Lower leg skin (tissue), 3 donors: ENCODE data around the gene USP31.

Experiments used
- POLR2A ChIP-seq, 2 donors: fragments of 450-650 bp; IDR thresholded peaks; one replicate each; pipeline ENCODE4 v1.6.1; 2016 to 2017; ENCODE audit warnings: antibody characterized with exemption in 2 of 2, mild to moderate bottlenecking in 1 of 2, moderate library complexity in 1 of 2
- TF ChIP-seq, protein P1 (sequence below), 3 donors: fragments of 450-650 bp; IDR thresholded peaks; one replicate each; pipeline ENCODE4 v1.5.1; 2016; ENCODE audit warnings: antibody characterized with exemption in 3 of 3, mild to moderate bottlenecking in 3 of 3, moderate library complexity in 2 of 3

DNA sequence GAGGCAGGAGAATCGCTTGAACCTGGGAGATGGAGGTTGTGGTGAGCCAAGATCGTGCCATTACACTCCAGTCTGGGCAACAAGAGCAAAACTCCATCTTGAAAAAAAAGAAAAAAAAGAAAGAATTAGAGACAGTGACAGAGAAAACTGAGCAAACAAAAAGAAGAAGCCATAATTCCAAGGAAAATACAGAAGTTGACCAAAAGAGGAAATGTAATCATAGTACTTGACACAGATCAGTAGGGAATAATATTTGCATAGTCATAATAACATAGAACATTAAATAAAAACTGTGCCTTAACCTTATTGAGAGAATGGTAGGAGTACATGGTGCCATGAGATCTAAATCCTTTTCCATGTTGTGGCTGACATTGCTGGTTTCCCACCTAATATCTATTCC, 14.7 kb upstream of the USP31 start:
- TF ChIP-seq, protein P1, sequence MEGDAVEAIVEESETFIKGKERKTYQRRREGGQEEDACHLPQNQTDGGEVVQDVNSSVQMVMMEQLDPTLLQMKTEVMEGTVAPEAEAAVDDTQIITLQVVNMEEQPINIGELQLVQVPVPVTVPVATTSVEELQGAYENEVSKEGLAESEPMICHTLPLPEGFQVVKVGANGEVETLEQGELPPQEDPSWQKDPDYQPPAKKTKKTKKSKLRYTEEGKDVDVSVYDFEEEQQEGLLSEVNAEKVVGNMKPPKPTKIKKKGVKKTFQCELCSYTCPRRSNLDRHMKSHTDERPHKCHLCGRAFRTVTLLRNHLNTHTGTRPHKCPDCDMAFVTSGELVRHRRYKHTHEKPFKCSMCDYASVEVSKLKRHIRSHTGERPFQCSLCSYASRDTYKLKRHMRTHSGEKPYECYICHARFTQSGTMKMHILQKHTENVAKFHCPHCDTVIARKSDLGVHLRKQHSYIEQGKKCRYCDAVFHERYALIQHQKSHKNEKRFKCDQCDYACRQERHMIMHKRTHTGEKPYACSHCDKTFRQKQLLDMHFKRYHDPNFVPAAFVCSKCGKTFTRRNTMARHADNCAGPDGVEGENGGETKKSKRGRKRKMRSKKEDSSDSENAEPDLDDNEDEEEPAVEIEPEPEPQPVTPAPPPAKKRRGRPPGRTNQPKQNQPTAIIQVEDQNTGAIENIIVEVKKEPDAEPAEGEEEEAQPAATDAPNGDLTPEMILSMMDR (IDR thresholded peaks at IDR 0.05) = no peak
- TF ChIP-seq POLR2A (IDR thresholded peaks at IDR 0.05) = no peak
